Tibial nerve (tissue), 4 donors: ENCODE measurements around the gene IL1RAP. TPM values are rescaled to one million over a fixed set of nuclear protein-coding genes. Genes with fewer than 3 reads are reported as not detected.
A peak's percentile ranks its signal among the peaks of the same experiment; 100 is the strongest.
"Not testable (repeated sequence)": the region's sequence is repeated elsewhere in the genome, so short reads cannot be mapped to it uniquely, and the experiment has no call there.

Experiments
- DNase-seq, 2 donors: peaks; one replicate each; pipeline ENCODE4 v3.0.0-alpha.2; 2019; ENCODE audit warnings: low spot score in 2 of 2
- H3K27ac ChIP-seq, 4 donors: fragments of 200-600 bp; sonication (generic) in 3 of 4; one replicate each; pipeline ENCODE4 v1.5.1; 2017 to 2019; ENCODE audit warnings: mild to moderate bottlenecking in 1 of 4
- H3K27me3 ChIP-seq, 2 donors: fragments of 200-600 bp; sonication (generic) in 1 of 2; one replicate each; pipeline versions ENCODE4 v1.5.1 to v1.6.0; 2017 to 2019
- H3K36me3 ChIP-seq, 3 donors: fragments of 200-600 bp; sonication (generic); one replicate each; pipeline ENCODE4 v1.5.1; 2018 to 2019
- H3K4me1 ChIP-seq, 4 donors: fragments of 200-600 bp; sonication (generic) in 3 of 4; one replicate each; pipeline ENCODE4 v1.5.1; 2017 to 2019
- H3K4me3 ChIP-seq, 4 donors: fragments of 200-600 bp; sonication (generic) in 3 of 4; one replicate each; pipeline ENCODE4 v1.5.1; 2017 to 2019; ENCODE audit warnings: mild to moderate bottlenecking in 1 of 4, moderate library complexity in 1 of 4
- H3K9me3 ChIP-seq, 4 donors: fragments of 200-600 bp; sonication (generic) in 3 of 4; one replicate each; pipeline ENCODE4 v1.5.1; 2017 to 2019
- EP300 ChIP-seq, 2 donors: sonication (generic); formaldehyde crosslinking; IDR thresholded peaks; one replicate each; pipeline ENCODE4 v1.6.1; 2017; ENCODE audit warnings: antibody characterized with exemption in 2 of 2, mild to moderate bottlenecking in 1 of 2
- POLR2A ChIP-seq, 2 donors: fragments of 450-650 bp; IDR thresholded peaks; one replicate each; pipeline ENCODE4 v1.6.1; 2017; ENCODE audit warnings: antibody characterized with exemption in 2 of 2, mild to moderate bottlenecking in 2 of 2, moderate library complexity in 2 of 2
- WGBS, 2 donors: methylation state at CpG; one replicate each; pipeline ENCODE4 v1.1.5; 2018; 5-methylcytosine and 5-hydroxymethylcytosine counted together
- total RNA-seq, 4 donors: library from RNA; depleted of rRNA; stranded (reverse); fragments of >200 nt; gene quantifications; one replicate each; pipeline ENCODE4 v1.1.0, GENCODE V29; 2016
- TF ChIP-seq, protein P1 (sequence below), 5 experiments: fragments of 200-600 bp in 3 of 5; fragments of 450-650 bp in 2 of 5; sonication (generic) in 3 of 5; IDR thresholded peaks; one replicate each; pipeline ENCODE4 v1.5.1; 2016 to 2019; ENCODE audit warnings: antibody characterized with exemption in 5 of 5, mild to moderate bottlenecking in 3 of 5, moderate library complexity in 2 of 5

IL1RAP gene
- total RNA-seq, 4 donors from 2014 or later = 7.2 to 24.5 (median 11.8) TPM

GRCh38 chr3:190506271-190506670 is 7.6 kb upstream of the IL1RAP start:
- 94 to 96% methylated on average over 4 of the region's 4 CpGs for WGBS, 2 donors
- TF ChIP-seq POLR2A (IDR thresholded peaks at IDR 0.05) (no peak), EP300 (IDR thresholded peaks at IDR 0.05) (no peak)
- TF ChIP-seq, protein P1, sequence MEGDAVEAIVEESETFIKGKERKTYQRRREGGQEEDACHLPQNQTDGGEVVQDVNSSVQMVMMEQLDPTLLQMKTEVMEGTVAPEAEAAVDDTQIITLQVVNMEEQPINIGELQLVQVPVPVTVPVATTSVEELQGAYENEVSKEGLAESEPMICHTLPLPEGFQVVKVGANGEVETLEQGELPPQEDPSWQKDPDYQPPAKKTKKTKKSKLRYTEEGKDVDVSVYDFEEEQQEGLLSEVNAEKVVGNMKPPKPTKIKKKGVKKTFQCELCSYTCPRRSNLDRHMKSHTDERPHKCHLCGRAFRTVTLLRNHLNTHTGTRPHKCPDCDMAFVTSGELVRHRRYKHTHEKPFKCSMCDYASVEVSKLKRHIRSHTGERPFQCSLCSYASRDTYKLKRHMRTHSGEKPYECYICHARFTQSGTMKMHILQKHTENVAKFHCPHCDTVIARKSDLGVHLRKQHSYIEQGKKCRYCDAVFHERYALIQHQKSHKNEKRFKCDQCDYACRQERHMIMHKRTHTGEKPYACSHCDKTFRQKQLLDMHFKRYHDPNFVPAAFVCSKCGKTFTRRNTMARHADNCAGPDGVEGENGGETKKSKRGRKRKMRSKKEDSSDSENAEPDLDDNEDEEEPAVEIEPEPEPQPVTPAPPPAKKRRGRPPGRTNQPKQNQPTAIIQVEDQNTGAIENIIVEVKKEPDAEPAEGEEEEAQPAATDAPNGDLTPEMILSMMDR (IDR thresholded peaks at IDR 0.05) = no peak
- DNase-seq = no peak
- Histone ChIP-seq H3K4me1 (no peaks in the 10 kb centered on the region), H3K9me3 (no peaks in the 10 kb centered on the region), H3K4me3 (no peak overlapping the region), H3K27me3 (no peaks in the 10 kb centered on the region), H3K36me3 (no peaks in the 10 kb centered on the region), H3K27ac (no peak overlapping the region)

DNA sequence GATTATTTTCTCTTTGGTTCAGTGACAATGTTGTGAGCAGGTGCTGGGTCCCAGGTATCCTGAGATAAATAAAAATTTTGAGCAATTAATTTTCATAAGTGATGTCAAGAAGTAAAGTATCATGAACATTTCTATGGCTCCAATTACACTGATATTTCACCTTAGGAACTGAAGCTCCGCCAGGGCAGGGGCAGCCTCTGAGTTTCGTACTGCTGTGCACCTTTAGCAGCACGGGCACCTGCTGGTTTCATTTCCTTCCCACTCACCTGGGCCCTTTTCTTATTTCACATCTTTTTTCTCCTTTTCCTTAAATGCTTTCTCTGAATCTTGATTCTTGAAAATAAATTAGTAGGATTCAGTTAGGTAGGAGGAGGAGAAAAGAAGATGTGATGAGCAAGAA is 1.2 kb upstream of the IL1RAP start:
- WGBS, 2 donors = 91 to 95% methylated on average over 3 of the region's 3 CpGs
- Histone ChIP-seq H3K4me3 (no peak overlapping the region), H3K27ac (no peak overlapping the region), H3K9me3 (no peaks in the 10 kb centered on the region), H3K36me3 (no peaks in the 10 kb centered on the region), H3K27me3 (no peaks in the 10 kb centered on the region), H3K4me1 (peaks cover 0 to 23% (median 0%) of the 10 kb centered on the region in 4 donors)
- TF ChIP-seq POLR2A (IDR thresholded peaks at IDR 0.05) (no peak), EP300 (IDR thresholded peaks at IDR 0.05) (no peak)
- TF ChIP-seq, protein P1 (IDR thresholded peaks at IDR 0.05) = no peak
- DNase-seq = no peak

- TF ChIP-seq POLR2A (IDR thresholded peaks at IDR 0.05) = no peak
- TF ChIP-seq, protein P1 (IDR thresholded peaks at IDR 0.05) = no peak
- no peak for TF ChIP-seq EP300 (IDR thresholded peaks at IDR 0.05)
- Histone ChIP-seq H3K9me3 (no peaks in the 10 kb centered on the region), H3K27me3 (no peaks in the 10 kb centered on the region), H3K4me1 (peaks cover 0 to 23% (median 0%) of the 10 kb centered on the region in 4 donors), H3K4me3 (peak overlapping the region; percentile 51 to 93 (median 67)), H3K27ac (peak overlapping the region; percentile 58 to 88 (median 75)), H3K36me3 (no peaks in the 10 kb centered on the region)
- DNase-seq = peak; percentile 22 to 43
- 1% methylated on average over 29 of the region's 29 CpGs for WGBS, 2 donors
Observed at GRCh38 chr3:190514413-190515153, 698 bp downstream of the IL1RAP start.

DNA sequence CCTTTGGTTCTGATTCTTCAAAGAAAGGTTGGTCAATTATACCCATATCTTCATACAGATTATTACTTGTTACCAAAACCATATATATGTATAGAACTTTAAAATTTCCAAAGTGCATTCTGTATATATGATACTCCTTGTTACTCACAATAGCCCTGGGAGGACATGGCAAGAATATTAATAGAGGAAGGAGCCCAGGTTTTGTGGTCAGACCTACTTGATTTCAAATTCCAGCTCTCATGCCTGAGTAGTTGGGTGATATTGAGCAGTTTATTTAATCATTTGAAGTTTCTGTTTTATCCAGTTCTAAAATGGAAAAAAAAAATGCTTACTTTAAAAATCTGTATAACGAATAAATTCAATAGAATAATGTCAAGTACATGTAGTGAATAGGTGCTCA is 2.5 kb downstream of the IL1RAP start:
- no peak for DNase-seq
- H3K36me3 ChIP-seq = no peaks in the 10 kb centered on the region
- H3K4me1 ChIP-seq = peaks cover 0 to 23% (median 0%) of the 10 kb centered on the region in 4 donors
- no peak overlapping the region for H3K4me3 ChIP-seq
- no peak for TF ChIP-seq EP300 (IDR thresholded peaks at IDR 0.05)
- TF ChIP-seq POLR2A (IDR thresholded peaks at IDR 0.05) = no peak
- TF ChIP-seq, protein P1 (IDR thresholded peaks at IDR 0.05) = no peak
- H3K27me3 ChIP-seq = no peaks in the 10 kb centered on the region
- H3K9me3 ChIP-seq = no peaks in the 10 kb centered on the region
- WGBS, 2 donors = 92 to 96% methylated on average over 1 of the region's 1 CpG
- no peak overlapping the region for H3K27ac ChIP-seq

GRCh38 chr3:190517687-190518086 is 3.8 kb downstream of the IL1RAP start:
- H3K27me3 ChIP-seq = no peaks in the 10 kb centered on the region
- H3K27ac ChIP-seq = no peak overlapping the region
- no peaks in the 10 kb centered on the region for H3K36me3 ChIP-seq
- peaks cover 0 to 23% (median 0%) of the 10 kb centered on the region in 4 donors for H3K4me1 ChIP-seq
- no peaks in the 10 kb centered on the region for H3K9me3 ChIP-seq
- no peak overlapping the region for H3K4me3 ChIP-seq
- WGBS, 2 donors = 92 to 93% methylated on average over 3 of the region's 3 CpGs
- no peak for DNase-seq
- TF ChIP-seq EP300 (IDR thresholded peaks at IDR 0.05) (no peak), POLR2A (IDR thresholded peaks at IDR 0.05) (no peak)
- TF ChIP-seq, protein P1 (IDR thresholded peaks at IDR 0.05) = no peak

GRCh38 chr3:190518531-190518930 is 4.6 kb downstream of the IL1RAP start:
- 89 to 92% methylated on average over 4 of the region's 4 CpGs for WGBS, 2 donors
- H3K27me3 ChIP-seq, H3K4me3 ChIP-seq, H3K9me3 ChIP-seq, H3K36me3 ChIP-seq, H3K27ac ChIP-seq, DNase-seq: not testable (repeated sequence)
- peaks cover 0 to 15% (median 0%) of the 10 kb centered on the region in 4 donors for H3K4me1 ChIP-seq
